Activated CD4-positive, alpha-beta T cell treated with anti-CD3 and anti-CD28 coated beads for 4 hours (primary cell): ENCODE measurements around the gene NDUFAF7.
"Not testable (repeated sequence)": the region's sequence is repeated elsewhere in the genome, so short reads cannot be mapped to it uniquely, and the experiment has no call there.

Experiments used
- DNase-seq, 2 donors: peaks; one replicate each; pipeline ENCODE4 v3.0.0-alpha.2; 2020

The NDUFAF7 gene

DNA sequence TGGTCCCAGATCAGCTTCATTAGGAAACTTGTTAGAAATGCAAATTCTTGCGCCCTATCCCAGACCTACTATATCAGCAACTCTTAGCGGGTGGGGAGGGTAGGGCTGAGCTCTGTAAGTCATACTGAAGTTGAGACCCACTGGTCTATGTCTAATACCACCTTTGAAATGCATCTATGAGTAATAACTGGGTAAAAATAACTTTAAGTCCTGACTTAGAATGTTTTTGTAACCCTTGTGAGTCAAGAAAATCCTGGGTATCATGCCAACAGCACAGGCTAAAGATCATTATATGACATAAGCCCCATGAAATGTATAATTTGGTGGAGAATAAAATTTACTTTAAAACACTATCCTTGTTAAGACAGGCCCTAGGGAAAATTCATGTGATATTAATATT lies 51.7 kb downstream of the NDUFAF7 start:
- no peak for DNase-seq

DNA sequence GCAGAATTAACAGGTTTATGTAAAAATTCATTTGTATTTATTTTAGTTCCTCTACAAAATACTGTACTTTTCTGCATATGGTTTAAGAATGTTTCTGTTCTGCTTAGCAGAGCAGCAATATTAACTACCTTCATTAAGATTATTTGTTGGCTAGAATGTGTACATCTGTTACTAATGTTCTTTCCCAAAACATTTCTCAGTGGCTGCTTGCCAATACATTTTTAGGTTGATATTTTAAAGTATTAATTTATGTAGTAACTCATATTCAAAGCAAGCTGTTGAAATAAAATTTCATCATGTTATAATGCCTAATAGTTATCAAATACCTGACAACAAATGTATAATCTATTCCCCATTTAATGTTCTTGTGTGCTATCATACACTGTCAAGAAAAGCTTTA lies 52.9 kb downstream of the NDUFAF7 start:
- no peak for DNase-seq

DNA sequence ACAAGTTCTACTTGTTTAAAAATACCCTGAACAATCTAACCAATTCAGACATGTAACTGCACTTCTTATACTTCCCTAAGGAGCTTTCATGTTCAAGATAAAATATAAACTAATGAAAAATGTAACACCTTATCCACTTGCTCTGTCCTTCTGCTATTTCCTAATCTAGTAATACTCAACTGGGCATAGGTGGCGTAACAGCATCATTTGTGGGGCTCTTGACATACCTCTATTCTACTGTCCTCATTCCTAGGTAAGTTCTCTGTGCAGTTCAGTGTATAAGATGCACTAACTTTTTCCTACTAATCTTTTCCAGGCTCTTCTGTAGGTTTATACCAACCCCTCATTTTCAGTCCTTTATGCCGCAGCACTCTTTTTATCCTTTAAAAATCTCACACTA lies 56.5 kb downstream of the NDUFAF7 start:
- peak; percentile 3 to 4 for DNase-seq

DNA sequence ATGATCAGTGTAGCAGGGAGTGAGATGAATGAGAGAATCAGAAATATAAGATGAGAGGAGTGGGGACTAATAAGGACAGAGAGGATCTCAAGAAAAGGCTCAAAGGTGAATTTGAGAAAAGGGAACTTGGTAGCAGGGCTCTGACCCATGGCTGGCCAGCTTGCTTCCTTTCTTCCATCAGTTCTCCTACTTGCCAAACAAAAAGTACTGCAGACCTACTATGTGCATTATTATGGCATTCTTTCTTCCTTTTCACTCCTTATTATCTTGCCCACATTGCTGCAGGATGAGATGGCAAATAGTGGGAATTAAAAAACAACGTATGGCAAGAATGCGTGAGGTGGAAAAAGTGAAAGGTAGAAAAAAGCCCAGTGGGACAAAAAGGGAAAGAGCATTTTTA lies 60.2 kb downstream of the NDUFAF7 start:
- DNase-seq: no peak

DNA sequence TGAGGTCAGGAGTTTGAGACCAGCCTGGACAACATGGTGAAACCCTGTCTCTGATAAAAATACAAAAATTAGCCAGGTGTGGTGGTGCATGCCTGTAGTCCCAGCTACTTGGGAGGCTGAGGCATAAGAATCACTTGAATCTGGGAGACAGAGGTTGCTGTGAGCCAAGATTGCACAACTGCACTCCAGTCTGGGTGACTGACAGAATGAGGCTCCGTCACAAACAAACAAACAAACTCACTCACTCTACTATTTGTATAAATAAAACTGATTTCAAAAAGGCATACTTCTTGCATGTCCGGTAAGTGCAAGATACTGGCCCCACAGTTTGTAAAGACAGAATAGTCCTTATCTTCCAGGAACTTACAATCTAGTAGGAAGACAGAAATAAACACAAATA lies 63.4 kb downstream of the NDUFAF7 start:
- not testable (repeated sequence) for DNase-seq

DNA sequence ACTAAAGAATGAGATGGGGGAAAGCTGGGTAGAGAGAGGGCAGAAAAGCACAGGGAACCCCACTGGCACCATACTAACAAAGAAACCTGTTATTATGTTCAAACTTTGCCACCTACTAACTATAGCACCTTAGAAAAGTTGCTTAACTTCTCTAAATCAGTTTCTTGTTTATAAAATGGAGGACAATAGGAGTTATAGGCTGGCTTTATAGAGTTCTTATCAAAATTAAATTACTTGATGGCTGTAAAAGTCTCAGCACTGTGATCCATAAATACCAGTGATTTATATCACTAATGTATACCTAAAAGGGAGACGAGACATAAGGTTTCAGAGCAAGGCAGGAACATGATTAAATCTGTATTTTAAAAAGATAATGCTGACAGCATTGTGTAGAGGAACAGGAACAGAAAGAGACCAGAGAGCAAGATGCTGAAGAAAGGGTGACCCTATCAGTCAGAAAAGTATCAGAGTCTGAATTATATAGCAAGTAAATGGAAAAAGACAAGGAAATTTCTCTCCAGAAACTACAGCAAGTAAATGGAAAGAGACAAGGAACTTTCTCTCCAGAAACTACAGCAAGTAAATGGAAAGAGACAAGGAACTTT lies 64.1 kb downstream of the NDUFAF7 start:
- no peak for DNase-seq

DNA sequence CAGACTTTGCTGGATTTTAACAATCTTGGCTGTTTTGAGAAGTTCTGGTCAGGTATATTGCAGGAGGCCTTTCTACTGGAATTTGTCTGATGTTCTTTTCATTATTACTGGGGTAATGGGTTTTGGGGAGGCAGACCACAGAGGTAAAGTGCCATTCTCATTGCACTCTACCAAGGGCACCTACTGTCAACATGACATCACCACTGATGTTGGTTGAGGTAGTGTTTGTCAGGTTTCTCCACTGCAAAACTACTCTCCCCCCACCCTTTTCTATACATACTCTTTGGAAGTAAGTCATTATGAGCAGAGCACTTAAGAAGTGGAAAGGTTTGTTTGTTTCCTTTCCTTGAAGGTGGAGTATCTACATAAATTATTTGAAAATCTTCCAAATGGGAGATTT lies 66.2 kb downstream of the NDUFAF7 start:
- no peak for DNase-seq
